Femur (tissue), 1 donor: Measurements from ENCODE around the gene EIPR1.
"Not testable (repeated sequence)": the region's sequence is repeated elsewhere in the genome, so short reads cannot be mapped to it uniquely, and the experiment has no call there.

ENCODE experiments used
- DNase-seq: peaks from one replicate; pipeline ENCODE4 v3.0.0-alpha.2; 2017

EIPR1 gene

GRCh38 chr2:3285901-3286645 lies 91.5 kb downstream of the EIPR1 start:
- no peak for DNase-seq

- DNase-seq = no peak
These were observed 92.7 kb downstream of the EIPR1 start for GRCh38 chr2:3284657-3285630.

DNA sequence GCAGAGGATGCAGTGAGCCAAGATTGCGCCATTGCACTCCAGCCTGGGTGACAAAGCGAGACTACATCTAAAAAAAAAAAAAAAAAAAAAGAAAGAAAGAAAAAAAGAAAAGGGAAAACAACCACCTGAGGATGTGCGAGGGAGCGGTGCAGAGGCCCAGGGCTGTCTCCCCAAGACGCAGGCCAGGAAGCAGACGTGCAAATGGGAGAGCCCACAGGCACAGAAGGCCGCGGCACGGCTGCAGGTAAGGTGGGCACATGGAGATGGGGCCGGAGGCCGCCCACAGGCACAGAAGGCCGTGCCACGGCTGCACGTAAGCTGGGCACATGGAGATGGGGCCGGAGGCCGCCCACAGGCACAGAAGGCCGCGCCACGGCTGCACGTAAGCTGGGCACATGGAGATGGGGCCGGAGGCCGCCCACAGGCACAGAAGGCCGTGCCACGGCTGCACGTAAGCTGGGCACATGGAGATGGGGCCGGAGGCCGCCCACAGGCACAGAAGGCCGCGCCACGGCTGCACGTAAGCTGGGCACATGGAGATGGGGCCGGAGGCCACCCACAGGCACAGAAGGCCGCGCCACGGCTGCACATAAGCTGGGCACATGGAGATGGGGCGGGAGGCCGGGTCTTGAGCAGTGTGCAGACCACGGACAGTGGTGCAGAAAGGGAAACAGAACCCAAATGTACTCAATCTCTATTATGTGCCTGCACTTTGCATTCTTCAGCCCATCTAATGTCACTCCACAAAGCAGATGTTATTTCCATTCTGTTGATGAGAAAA lies 93.6 kb downstream of the EIPR1 start:
- not testable (repeated sequence) for DNase-seq

DNA sequence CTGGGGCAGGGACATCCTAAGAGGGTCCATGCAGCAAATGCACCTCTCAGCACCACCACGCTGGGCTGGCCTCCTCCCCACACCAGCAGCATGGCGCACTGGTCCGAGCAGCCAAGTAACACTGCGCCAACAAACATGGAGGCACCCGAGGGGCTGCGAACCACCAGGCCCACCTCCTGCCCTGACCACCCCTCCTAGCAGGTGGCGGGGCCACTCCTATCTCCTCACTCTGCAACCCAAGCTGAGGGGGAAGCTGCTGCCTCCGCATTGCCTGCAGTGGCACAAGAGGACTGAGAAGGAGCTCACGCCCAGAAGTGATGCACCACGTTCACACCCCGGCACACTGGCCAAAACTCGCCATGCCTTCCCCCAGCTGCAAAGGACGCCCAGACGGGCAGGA lies 94.4 kb downstream of the EIPR1 start:
- no peak for DNase-seq

DNA sequence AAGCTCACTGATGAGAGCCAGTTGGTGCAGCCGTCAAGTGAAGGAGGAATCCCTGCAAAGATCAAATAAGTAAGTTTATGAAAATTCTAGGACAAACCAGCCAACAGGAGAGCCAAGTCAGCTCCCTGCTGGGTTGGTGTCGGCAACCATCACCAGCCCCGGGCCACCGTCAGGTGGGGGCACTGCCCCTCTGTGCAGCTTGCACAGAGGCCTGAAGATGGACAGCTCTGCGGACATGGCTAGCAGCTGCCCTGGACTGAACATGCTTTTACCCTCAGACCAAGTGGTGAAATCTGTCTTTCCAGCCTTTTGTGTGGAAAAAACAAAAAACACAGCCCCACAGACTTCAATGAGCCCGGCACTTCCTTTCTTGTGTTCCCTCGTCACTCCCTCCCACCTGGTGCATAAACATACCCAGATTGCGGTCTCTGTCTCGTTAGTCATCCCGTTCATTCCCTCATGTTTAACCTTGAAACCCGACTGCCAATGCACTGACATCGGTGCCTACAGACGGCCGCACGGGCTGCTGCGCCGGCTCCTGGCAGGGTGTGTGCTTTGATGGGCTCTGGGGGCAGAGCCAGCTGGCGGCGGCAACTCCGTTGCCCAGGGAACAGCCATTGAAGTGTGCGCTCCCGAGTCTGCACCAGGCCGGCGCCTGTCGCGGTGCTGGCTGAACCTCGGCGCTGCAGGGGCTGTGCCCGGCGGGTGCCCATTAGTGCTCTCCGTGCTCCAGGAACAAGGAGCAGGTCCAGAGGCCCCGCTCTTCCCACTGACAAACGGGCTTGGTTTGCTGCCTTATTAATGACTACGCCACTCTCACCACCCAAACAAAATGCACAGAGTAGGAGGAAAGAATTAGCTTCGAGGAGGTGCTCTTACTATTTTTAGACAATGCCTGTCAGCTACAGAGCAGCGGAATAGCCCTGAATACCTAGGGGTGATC lies 95.3 kb downstream of the EIPR1 start:
- peak; percentile 45 for DNase-seq

DNA sequence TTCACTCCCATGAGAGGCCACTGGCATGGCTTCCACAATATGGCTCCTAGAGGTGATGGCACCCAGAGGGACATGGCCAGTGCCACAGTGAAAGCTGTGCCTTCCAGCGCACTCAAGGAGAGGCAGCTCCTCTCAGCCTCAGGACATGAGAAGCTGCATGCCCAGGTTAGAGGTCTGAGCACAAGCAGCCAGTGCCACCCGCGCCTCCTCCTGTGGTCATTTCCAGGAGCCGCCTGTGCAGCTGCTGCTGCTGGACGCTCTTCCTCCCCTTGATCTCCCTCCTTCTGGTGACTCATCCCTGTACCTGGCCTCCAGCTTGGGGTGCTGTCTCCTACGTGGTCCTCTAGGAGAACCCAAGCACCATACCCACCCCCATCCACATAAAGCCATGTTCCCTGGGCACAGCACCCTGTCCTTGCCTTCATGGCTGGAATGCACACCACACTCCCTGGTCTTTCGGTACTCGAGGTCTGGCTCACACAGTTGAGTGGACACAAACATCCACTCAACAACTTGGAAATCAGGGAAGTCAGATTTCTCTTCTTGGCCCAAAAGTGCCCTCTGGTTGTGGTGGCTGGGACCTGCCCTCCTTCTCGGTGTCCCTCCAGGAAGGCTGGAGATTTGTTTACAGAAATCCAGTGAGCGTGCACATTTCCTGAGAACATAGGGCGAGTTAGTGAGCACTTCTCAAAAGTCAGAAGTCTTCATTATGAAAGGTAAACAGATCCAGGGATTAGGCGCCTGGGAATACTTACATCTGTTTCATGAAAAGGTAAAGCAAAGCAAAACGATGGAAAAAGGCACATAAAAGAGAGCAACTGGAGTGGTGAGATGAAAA lies 96.7 kb downstream of the EIPR1 start:
- no peak for DNase-seq

- DNase-seq = no peak
These were observed 97.4 kb downstream of the EIPR1 start for GRCh38 chr2:3280197-3280596.

- no peak for DNase-seq
These were observed 98.2 kb downstream of the EIPR1 start for GRCh38 chr2:3279236-3279960.

- peak; percentile 8 for DNase-seq
These were observed 98.9 kb downstream of the EIPR1 start for GRCh38 chr2:3278521-3279218.

DNA sequence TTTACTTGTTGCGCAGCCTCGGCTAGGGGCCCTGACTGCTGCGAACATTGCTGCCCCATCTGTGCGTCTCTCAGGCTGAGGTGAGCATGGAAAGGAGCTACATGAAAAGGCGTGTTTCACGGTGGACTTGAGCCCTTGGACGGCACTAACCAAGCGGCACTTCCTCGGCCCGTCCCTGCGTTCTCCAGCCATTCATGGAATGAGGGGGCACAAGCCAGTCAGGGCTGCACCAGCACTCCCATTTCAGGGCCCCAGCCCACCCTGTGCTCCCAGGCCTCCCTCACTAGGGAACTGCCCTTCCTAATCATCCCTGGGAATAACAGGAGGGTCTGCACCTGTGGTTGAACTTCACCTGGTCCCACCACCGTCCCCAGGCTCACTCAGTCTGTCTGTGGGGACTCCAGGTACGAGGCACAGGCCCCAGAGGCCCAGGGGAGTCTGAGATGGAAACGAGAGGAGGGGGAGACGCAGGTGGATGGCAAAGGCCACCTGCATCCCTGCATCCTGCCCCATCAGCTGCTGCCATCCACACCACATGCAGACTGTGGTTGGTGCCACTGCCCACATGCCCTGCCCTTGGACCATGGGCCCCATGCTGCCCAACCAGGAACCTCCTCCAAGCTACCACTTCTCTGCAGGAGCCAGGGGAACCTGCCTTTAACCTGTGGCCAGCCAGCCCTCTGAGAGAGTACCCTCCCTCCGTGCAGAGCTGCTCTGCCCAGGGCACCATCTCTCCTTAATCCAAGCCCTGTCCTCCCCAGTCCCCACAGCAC lies 99.7 kb downstream of the EIPR1 start:
- DNase-seq = peak; percentile 5

DNA sequence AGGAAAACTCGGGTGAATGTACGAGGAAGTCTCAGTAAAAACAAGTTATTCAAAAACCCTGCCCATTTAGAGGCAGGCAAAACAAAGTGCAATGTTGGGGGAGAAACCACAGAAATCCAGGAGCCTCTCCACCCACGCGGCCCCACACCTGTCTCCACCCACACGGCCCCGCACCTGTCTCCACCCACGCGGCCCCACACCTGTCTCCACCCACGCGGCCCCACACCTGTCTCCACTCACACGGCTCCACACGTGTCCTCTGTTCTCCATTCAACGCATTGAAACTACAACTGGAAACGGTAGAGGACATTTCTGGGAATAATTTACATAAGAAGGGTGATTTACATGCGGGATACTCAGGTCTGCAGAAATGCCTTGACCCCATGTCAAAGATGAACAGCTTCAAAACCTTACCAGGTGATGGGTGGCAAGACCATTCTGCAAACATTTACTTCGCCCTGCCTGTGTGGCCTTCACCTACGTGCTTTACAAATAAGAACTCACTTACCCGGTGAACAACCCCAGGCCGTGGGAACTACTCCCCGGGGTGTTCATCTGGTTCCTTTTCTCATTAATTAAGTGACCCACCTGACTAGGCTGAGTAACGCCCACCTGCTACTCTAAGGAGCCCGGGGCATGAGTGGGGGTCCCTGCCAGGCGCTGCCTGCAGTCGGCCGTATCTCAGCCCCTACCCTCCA lies 100.4 kb downstream of the EIPR1 start:
- DNase-seq = no peak

- no peak for DNase-seq
These were observed 104.9 kb downstream of the EIPR1 start for GRCh38 chr2:3272761-3273160.

- no peak for DNase-seq
These were observed 107.5 kb downstream of the EIPR1 start for GRCh38 chr2:3270095-3270478.

DNA sequence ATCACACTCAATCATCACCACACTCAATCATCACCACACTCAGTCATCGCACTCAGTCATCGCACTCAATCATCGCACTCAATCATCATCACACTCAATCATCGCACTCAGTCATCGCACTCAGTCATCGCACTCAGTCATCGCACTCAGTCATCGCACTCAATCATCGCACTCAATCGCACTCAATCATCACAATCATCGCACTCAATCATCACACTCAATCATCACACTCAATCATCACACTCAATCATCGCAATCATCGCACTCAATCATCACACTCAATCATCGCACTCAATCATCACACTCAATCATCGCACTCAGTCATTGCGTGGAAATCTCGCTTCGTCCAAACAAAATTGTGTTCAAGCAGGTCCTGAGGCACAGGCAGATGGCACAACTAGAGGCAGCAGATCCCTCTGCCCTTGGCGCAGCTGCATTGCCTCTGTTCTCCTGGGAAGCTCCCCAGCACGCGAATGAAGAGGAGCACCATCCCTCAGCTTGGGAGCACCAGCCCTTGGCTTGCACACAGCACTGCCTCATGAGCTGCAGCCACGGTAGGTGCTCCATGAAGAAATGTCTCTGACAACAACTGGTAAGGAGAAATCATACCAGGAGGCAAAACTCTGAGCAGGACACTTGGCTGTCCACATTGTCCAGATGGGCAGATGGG lies 108.1 kb downstream of the EIPR1 start:
- no peak for DNase-seq

DNA sequence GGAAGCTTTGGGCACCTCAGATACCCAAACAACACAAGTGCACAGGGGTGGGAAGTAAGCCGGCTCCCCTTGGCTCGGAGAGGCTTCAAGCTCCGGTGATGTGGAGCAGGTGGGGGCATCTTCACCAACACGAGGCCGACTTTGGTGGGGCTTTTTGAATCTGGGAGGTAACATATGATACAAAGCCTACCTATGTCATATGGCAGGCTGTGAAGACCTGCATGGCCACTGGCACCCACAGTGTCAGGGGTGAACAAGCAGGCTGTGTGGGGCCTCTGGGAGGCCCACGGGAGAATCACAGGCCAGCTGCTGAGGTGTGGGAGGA lies 109.0 kb downstream of the EIPR1 start:
- DNase-seq = no peak

- DNase-seq = no peak
These were observed 109.5 kb downstream of the EIPR1 start for GRCh38 chr2:3267869-3268704.
